Umbilical cord (tissue), 2 donors: ENCODE results near the gene C16orf86. TPM values are rescaled to one million over a fixed set of nuclear protein-coding genes. Genes with fewer than 3 reads are reported as not detected.

Experiments used
- DNase-seq: peaks from one replicate; pipeline ENCODE4 v3.0.0-alpha.2; 2015; ENCODE audit warnings: low spot score
- total RNA-seq: library from RNA; depleted of rRNA; stranded (reverse); fragments of >200 nt; gene quantifications from one replicate; pipeline ENCODE4 v1.2.3, GENCODE V29; 2014; ENCODE audit warnings: low replicate concordance; ENCODE audit not compliant: insufficient read depth

C16orf86 gene
- total RNA-seq, 1 donor from 2014 or later, result 1.7 TPM

- DNase-seq, result no peak
These were observed 821 bp downstream of the C16orf86 start for GRCh38 chr16:67667453-67667816.

DNA sequence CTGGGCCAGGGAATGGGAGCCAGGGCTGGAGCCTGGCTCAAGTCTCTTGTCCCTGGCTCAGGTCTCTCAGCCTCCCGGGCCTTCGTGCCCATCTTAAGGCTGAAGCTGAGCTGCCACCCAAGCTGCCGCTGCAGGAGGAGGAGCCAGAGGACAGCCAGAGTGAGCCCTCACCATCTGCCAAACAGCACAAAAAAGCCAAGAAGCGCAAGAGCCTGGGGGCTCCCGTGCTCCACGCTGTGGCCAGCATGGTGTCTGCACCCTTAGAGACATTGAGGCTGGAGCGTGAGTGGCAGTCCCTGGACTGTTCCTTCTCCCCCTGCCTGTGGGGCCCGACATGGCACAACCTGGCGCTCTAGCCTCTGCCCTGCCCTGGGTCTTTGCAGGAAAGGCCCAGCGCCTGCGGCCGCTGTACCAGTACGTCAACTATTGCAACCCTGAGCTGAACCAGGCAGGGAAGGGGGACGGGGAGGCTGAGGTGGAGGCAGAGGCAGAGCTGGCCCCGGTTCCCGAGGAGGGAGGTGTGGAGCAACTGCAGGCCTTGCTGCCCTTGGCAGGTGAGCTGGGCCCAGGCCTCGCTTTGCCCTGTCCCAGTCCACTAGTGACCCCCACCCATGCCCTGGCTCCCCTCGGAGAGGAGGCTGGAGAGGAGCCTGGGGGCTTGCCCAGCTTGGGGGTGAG, 1.3 kb downstream of the C16orf86 start:
- peak; percentile 95 for DNase-seq

GRCh38 chr16:67668495-67669157, 2.0 kb downstream of the C16orf86 start:
- no peak for DNase-seq

DNA sequence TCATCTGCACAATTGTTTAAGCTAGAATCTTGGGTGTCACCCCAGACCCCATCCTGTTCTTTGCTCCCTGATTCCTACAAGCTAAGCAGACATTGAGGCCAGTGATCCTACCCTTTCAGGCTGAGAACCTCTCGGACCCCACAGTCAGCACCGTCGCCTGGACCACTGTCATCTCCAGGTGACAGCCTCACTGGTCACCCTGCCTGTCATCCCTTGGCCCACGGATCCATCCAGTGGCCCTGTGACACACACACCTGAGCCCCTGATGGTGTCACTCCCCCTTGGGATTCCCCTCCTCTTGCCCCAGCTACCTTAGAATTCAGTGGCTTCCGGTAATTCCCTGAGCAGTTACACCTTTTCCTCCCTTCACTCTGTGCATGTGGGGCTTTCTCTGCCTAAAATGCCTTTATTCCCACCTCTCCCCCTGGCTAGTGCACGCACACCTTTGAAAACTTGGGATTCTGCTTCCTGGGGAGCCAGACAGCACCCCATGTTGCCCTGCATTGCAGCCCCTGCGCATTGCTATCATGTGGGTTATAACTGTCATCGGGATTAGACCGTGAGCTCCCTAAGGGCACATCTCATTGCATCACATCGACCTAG, 3.0 kb downstream of the C16orf86 start:
- no peak for DNase-seq

DNA sequence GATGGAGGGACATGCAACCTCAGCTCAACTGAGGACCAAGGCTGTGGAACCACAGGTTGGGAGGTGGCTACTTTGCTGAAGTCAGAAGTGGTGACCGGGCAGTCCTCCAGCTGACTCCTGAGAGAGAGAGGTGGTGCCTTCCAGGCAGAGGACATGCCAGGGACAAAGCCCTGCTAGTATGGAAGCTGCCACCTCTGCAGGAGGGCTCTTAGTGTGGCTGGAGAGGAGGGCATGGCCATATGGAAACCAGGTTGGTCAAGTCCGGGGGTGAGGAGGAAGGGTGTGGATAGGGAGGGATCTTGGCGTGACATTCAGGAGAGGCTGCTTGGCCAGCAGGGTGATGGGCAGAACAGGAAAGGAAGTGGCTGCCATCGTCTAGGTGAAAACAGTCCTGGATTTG, 5.7 kb downstream of the C16orf86 start:
- no peak for DNase-seq

- peak; percentile 61 for DNase-seq
These were observed 6.4 kb downstream of the C16orf86 start for GRCh38 chr16:67672739-67673662.

GRCh38 chr16:67673712-67674580, 7.3 kb downstream of the C16orf86 start:
- DNase-seq, result peak; percentile 70

DNA sequence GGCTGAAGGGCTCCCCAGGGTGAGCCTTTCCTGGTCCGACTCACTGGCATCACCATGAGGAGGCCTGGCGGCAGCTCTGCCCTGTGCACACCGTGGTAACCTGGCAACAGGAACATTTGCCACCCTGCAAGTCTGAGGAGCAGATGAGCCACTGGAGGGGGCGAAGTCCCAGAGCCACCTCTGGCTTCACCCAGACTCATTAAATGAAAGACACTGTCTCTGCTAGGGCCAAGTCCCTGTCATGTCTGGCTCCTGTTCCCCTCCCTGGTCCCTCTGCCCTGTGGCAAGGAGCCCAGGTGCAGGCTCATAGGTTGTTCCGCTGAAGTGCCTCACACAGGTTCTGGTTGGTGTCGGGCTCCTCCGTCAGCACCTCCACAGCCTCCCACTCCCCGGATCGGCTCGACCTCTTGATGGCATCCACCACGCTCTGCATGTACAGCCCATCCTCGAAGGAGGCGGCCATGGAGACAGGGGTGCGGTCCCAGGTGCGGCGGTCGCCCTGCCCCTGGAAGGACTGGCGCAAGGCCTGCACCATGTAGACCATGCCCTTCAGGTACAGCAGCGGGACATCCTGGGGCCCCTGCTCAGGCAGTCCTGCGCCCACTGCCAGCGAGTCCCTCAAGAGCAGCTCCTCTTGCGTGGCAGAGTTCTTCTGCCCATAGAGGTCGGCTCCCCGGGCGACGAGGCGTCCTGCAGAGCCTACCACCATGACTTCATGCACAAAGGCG, 8.4 kb downstream of the C16orf86 start:
- DNase-seq, result no peak

DNA sequence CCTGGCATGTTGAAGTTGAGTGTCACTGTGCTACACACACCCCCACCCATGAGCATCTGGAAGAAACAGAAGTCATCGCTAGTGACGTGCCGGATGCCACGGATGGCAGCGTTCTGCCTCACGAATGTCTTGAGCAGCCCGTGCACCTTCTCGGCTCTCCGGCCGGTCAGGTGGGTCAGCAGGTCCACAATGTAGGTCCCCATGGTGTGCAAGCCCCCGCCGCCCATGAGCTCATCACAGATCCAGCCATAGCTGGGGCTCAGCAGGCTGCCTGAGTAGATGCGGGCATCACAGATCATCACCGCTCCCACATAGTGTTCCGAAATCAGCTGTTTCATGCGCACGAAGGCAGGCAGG, 8.9 kb downstream of the C16orf86 start:
- no peak for DNase-seq

- no peak for DNase-seq
These were observed 9.4 kb downstream of the C16orf86 start for GRCh38 chr16:67675999-67676398.

DNA sequence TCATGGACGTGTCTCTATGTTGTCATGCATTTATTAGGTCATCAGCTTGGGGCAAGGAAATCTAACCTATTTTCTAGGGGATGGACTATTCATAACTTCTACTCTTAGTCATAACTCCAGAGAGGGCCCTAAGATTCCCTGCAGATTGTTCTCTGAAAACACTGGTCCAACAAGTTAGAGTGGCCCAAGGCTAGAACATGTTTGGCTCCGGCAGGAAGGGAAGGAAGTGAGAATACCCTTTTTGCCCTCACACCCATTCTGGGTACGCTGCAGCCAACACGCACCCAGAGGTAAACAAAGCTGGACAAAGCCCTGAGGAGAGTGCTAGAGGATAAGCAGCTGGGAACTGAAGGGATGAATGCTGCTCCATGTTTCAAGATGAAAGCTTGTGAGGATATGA, 9.9 kb downstream of the C16orf86 start:
- DNase-seq, result no peak

DNA sequence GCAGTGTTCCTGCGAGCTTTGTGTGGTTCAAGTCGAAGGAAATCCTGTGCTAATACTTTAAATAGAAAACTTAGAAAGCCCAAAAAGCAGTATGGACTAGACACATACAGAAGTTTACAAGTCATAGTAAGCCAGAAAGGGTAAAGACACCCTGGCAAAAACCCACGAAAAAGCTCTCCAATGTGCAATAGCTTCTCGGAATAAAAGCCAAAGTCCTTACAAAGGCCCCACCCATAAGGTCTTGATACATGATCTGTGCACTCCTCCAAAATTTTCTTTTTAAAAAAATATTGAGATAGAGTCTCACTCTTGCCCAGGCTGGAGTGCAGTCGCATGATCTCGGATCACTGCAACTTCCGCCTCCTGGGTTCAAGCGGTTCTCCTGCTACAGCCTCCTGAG, 10.3 kb downstream of the C16orf86 start:
- DNase-seq, result no peak

DNA sequence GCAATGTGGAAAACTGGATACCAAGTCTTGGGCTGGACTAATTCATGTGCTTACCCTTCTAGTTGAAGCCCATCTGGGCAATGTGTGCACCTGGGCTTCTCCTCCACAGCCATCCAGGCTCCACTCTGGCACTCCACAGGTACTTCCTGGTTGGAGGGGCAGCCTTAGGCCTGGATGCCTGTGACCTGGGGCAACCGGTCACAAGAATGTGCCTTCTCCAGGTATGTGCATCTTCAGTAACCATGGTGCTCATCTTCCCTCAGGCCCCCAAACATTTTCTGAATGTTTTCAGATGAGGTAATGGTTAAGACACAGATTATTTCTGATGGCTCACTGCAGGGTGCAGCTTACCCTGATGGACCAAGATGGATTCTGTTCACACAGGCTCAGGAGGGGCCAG, 11.1 kb downstream of the C16orf86 start:
- DNase-seq, result no peak

- DNase-seq, result no peak
These were observed 11.9 kb downstream of the C16orf86 start for GRCh38 chr16:67678354-67679023.

- DNase-seq, result no peak
These were observed 13.6 kb downstream of the C16orf86 start for GRCh38 chr16:67679935-67680897.

GRCh38 chr16:67683767-67684166, 17.2 kb downstream of the C16orf86 start:
- no peak for DNase-seq

DNA sequence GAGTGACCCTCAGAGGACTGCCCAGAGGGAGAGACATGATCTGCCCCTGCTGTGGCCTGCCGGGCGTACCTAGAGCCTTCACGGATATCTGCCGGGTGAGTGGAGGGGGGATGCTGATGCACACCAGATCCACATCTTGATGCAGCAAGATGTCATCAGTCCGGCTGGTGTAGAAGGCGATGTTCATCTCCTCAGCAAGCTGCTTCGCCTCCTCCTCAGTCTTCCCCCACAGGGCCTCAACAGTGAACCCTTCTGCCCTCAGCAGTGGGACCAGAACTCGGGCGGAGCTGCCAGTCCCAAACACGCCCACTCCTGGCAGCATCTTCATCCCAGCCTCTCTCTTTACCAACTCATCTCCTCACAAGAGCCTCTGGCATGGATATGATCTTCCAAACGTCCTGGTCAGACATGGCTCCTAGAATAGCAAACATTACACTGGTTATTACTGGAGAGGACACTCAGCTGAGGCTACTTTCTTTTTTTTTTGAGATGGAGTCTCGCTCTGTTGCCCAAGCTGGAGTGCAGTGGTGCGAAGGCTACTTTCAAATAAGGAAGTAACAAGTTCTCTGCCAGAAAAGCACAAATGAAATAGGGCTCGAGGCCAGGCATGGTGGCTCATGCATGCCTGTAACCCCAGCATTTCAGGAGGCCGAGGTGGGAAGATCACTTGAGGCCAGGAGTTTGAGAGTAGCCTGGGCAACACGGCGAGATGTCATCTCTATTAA, 18.9 kb downstream of the C16orf86 start:
- no peak for DNase-seq
